Gastroesophageal sphincter (tissue), 4 donors: ENCODE measurements around the gene MBNL1. TPM values are rescaled to one million over a fixed set of nuclear protein-coding genes. Genes with fewer than 3 reads are reported as not detected.

ENCODE experiments used
- ATAC-seq: fragments of 150-250 bp; one replicate; pipeline ENCODE4 v1.9.1; 2016; ENCODE audit warnings: mild to moderate bottlenecking, moderate library complexity
- H3K27ac ChIP-seq, 4 donors: fragments of 200-600 bp; sonication (generic) in 3 of 4; 1 replicate in 3 of 4; 2 replicates in 1 of 4; pipeline ENCODE4 v1.5.1; 2016 to 2019
- H3K27me3 ChIP-seq: fragments of 200-600 bp; sonication (generic); one replicate; pipeline ENCODE4 v1.5.1; 2019
- H3K36me3 ChIP-seq, 2 donors: fragments of 200-600 bp; sonication (generic); one replicate each; pipeline ENCODE4 v1.5.1; 2019; ENCODE audit warnings: control low read depth in 1 of 2
- H3K4me1 ChIP-seq, 3 donors: fragments of 200-600 bp; sonication (generic); 1 replicate in 2 of 3; 2 replicates in 1 of 3; pipeline ENCODE4 v1.5.1; 2016 to 2019; ENCODE audit warnings: control low read depth in 2 of 3
- H3K4me3 ChIP-seq, 2 donors: fragments of 200-600 bp; sonication (generic); one replicate each; pipeline ENCODE4 v1.5.1; 2019; ENCODE audit warnings: mild to moderate bottlenecking in 1 of 2, moderate library complexity in 1 of 2
- H3K9me3 ChIP-seq, 3 donors: fragments of 200-600 bp; sonication (generic); one replicate each; pipeline ENCODE4 v1.5.1; 2017 to 2019; ENCODE audit warnings: control low read depth in 2 of 3
- EP300 ChIP-seq: sonication (generic); formaldehyde crosslinking; IDR thresholded peaks from one replicate; pipeline ENCODE4 v1.6.1; 2017; ENCODE audit warnings: antibody characterized with exemption, mild to moderate bottlenecking
- POLR2A ChIP-seq, 2 donors: fragments of 450-650 bp; IDR thresholded peaks; one replicate each; pipeline ENCODE4 v1.6.1; 2017; ENCODE audit warnings: antibody characterized with exemption in 2 of 2, mild to moderate bottlenecking in 2 of 2, moderate library complexity in 1 of 2
- POLR2AphosphoS5 ChIP-seq: sonication (generic); formaldehyde crosslinking; IDR thresholded peaks from one replicate; pipeline ENCODE4 v1.6.1; 2017; ENCODE audit warnings: antibody characterized with exemption
- WGBS, 2 donors: methylation state at CpG; one replicate each; pipeline ENCODE4 v1.1.5; 2018; ENCODE audit warnings: low coverage in 1 of 2; 5-methylcytosine and 5-hydroxymethylcytosine counted together
- total RNA-seq, 4 donors: library from RNA; depleted of rRNA; stranded (reverse); fragments of >200 nt; gene quantifications; one replicate each; pipeline ENCODE4 v1.1.0, GENCODE V29; 2016
- TF ChIP-seq, protein P1 (sequence below), 4 experiments: fragments of 200-600 bp in 2 of 4; fragments of 450-650 bp in 2 of 4; sonication (generic) in 1 of 4; IDR thresholded peaks; one replicate each; pipeline ENCODE4 v1.5.1; 2017 to 2019; ENCODE audit warnings: antibody characterized with exemption in 4 of 4, mild to moderate bottlenecking in 2 of 4, moderate library complexity in 2 of 4

MBNL1 gene
- total RNA-seq, 4 donors from 2014 or later, result 623 to 745 (median 684) TPM

DNA sequence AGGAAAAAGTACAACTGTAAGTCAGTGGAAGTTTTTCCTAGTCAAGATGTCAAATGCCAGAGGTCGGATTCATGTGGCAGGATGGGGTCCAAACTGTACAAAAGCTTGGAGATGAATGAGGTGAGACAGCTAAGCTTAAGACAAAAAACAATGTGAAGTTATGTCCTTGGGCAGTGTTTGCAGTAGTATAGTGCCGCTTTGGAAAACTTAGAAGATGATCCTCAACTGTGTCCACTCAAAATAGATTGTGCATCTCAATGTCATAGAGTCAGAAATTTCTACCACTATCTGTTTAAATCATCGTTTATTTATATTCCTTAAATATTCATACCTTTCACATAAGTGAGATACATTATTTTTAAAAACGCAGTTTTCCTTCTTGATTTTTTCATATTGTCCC, 77.3 kb downstream of the MBNL1 start:
- Histone ChIP-seq H3K27ac (peak overlapping the region in 2 of 4 donors; percentile 6 to 13), H3K36me3 (no peaks in the 10 kb centered on the region), H3K27me3 (no peaks in the 10 kb centered on the region), H3K4me1 (peaks cover 9 to 79% (median 15%) of the 10 kb centered on the region in 3 donors), H3K4me3 (no peak overlapping the region), H3K9me3 (no peaks in the 10 kb centered on the region)
- TF ChIP-seq, protein P1, sequence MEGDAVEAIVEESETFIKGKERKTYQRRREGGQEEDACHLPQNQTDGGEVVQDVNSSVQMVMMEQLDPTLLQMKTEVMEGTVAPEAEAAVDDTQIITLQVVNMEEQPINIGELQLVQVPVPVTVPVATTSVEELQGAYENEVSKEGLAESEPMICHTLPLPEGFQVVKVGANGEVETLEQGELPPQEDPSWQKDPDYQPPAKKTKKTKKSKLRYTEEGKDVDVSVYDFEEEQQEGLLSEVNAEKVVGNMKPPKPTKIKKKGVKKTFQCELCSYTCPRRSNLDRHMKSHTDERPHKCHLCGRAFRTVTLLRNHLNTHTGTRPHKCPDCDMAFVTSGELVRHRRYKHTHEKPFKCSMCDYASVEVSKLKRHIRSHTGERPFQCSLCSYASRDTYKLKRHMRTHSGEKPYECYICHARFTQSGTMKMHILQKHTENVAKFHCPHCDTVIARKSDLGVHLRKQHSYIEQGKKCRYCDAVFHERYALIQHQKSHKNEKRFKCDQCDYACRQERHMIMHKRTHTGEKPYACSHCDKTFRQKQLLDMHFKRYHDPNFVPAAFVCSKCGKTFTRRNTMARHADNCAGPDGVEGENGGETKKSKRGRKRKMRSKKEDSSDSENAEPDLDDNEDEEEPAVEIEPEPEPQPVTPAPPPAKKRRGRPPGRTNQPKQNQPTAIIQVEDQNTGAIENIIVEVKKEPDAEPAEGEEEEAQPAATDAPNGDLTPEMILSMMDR (IDR thresholded peaks at IDR 0.05), result no peak
- no peak for TF ChIP-seq POLR2AphosphoS5
- no peak for TF ChIP-seq POLR2A (IDR thresholded peaks at IDR 0.05)
- no peak for TF ChIP-seq EP300
- 71 to 86% methylated on average over 4 of the region's 4 CpGs for WGBS, 2 donors
- no peak for ATAC-seq

DNA sequence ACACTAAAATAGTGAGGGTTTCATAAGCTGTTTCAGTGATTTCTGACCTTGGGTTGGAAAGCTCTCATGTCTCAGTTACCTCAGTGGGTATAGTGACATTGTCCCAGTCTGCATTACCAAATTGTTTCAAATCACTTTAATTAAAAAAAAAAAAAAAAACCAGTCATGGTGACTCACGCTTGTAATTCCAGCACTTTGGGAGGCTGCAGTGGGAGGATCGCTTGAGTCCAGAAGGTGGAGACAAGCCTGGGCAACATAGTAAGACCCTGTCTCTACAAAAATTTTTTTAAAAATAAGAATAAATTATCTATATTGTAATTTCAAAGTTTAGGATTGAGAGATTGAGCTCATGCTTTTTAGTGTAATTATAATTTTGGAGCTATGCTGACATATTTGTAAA, 78.0 kb downstream of the MBNL1 start:
- 85 to 92% methylated on average over 2 of the region's 2 CpGs for WGBS, 2 donors
- TF ChIP-seq, protein P1 (IDR thresholded peaks at IDR 0.05), result no peak
- TF ChIP-seq POLR2AphosphoS5, result no peak
- no peak for TF ChIP-seq EP300
- no peak for TF ChIP-seq POLR2A (IDR thresholded peaks at IDR 0.05)
- Histone ChIP-seq H3K36me3 (no peaks in the 10 kb centered on the region), H3K4me3 (no peak overlapping the region), H3K9me3 (no peaks in the 10 kb centered on the region), H3K27me3 (no peaks in the 10 kb centered on the region), H3K27ac (no peak overlapping the region), H3K4me1 (peaks cover 9 to 79% (median 15%) of the 10 kb centered on the region in 3 donors)
- ATAC-seq, result no peak

DNA sequence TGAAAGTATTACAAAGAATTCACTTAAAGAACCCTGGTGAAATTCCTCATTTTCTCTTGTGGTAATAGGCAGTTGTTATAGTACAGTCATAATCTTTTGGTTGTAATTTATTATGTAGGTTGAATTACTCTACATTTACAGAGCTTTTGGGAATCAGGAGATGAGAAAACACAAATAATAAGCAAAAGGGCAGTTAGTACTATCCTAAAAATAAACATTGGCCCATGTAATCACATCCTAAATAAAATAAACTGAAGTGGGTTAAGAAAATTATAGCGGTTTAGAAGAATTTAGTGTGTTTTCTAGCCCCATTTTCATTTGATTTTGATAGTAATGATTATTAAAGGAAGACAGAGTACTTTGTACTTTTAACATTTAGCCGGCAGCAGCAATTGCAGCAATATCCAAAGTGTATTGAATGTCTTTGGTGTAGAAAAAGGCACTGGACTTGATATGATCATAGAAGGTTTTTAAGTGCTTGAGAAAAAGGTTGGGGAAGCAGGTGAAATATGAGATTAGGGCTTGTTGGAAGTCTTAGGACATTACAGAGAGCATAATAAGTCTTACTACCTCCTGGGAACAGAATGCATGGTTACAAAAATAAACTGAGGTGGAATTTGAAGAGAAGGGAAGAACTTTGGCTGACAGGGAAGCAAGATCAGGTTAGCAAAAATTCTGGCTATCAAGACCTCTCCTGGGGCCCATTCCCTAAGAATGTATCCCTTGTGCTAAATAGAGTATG, 79.9 kb downstream of the MBNL1 start:
- ATAC-seq, result no peak
- Histone ChIP-seq H3K27ac (peak overlapping the region; percentile 36 to 46 (median 44)), H3K4me1 (peaks cover 9 to 78% (median 18%) of the 10 kb centered on the region in 3 donors)

GRCh38 chr3:152349392-152349791, 80.7 kb downstream of the MBNL1 start:
- Histone ChIP-seq H3K4me1 (peaks cover 9 to 81% (median 18%) of the 10 kb centered on the region in 3 donors), H3K4me3 (no peak overlapping the region), H3K9me3 (no peaks in the 10 kb centered on the region), H3K36me3 (no peaks in the 10 kb centered on the region), H3K27ac (peak overlapping the region in 3 of 4 donors; percentile 36 to 46 (median 45)), H3K27me3 (no peaks in the 10 kb centered on the region)
- TF ChIP-seq EP300 (no peak), POLR2A (IDR thresholded peaks at IDR 0.05) (no peak), POLR2AphosphoS5 (no peak)
- TF ChIP-seq, protein P1 (IDR thresholded peaks at IDR 0.05), result no peak
- no peak for ATAC-seq
- 42 to 62% methylated on average over 1 of the region's 1 CpG for WGBS, 2 donors

More for the DNA sequence above, 79.9 kb downstream of the MBNL1 start:
- H3K4me3 ChIP-seq, result no peak overlapping the region
- no peaks in the 10 kb centered on the region for H3K9me3 ChIP-seq
- no peaks in the 10 kb centered on the region for H3K27me3 ChIP-seq
- no peaks in the 10 kb centered on the region for H3K36me3 ChIP-seq
- WGBS, 2 donors, result 60 to 76% methylated on average over 2 of the region's 2 CpGs
- no peak for TF ChIP-seq POLR2AphosphoS5
- TF ChIP-seq POLR2A (IDR thresholded peaks at IDR 0.05), result no peak
- TF ChIP-seq, protein P1 (IDR thresholded peaks at IDR 0.05), result no peak
- TF ChIP-seq EP300, result no peak

DNA sequence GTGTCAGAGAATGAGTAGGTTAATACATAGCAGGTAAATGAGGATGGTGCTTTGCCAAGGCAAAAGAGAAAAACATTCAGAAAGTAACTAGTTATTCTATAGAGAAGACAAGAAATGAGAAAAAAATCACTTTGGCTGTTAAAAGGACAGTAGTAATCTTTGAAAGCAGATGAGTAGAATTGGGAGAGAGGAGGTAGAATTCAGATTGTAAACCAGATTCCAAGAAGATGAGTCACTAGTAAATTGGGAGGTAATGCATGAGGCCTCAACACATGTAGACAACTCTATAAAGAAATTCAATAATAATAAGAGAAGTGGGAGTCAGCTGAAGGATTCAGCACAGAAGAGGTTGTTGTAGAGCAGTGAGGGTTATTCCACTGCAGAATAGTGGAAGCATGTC, 81.4 kb downstream of the MBNL1 start:
- Histone ChIP-seq H3K27ac (peak overlapping the region; percentile 8 to 22 (median 18)), H3K4me1 (peaks cover 9 to 81% (median 20%) of the 10 kb centered on the region in 3 donors)

More for the DNA sequence above, 81.4 kb downstream of the MBNL1 start:
- H3K27me3 ChIP-seq, result no peaks in the 10 kb centered on the region
- no peak overlapping the region for H3K4me3 ChIP-seq
- TF ChIP-seq EP300, result no peak
- TF ChIP-seq, protein P1 (IDR thresholded peaks at IDR 0.05), result no peak
- TF ChIP-seq POLR2A (IDR thresholded peaks at IDR 0.05), result no peak
- TF ChIP-seq POLR2AphosphoS5, result no peak
- ATAC-seq, result no peak
- no peaks in the 10 kb centered on the region for H3K9me3 ChIP-seq
- no peaks in the 10 kb centered on the region for H3K36me3 ChIP-seq
